Stimulated activated CD8-positive, alpha-beta memory T cell treated with anti-CD3 and anti-CD28 coated beads, Interleukin-2, amount 100 ng/mL, for 48 hours (primary cell): Measurements from ENCODE around the gene SDK1.

ENCODE experiments used
- DNase-seq, 2 donors: peaks; one replicate each; pipeline ENCODE4 v3.0.0-alpha.2; 2020; ENCODE audit warnings: low read depth in 2 of 2

The SDK1 gene

GRCh38 chr7:3292694-3293093, 8.4 kb upstream of the SDK1 start:
- DNase-seq, result no peak

- no peak for DNase-seq
Observed at GRCh38 chr7:3294432-3295100, 6.5 kb upstream of the SDK1 start.

DNA sequence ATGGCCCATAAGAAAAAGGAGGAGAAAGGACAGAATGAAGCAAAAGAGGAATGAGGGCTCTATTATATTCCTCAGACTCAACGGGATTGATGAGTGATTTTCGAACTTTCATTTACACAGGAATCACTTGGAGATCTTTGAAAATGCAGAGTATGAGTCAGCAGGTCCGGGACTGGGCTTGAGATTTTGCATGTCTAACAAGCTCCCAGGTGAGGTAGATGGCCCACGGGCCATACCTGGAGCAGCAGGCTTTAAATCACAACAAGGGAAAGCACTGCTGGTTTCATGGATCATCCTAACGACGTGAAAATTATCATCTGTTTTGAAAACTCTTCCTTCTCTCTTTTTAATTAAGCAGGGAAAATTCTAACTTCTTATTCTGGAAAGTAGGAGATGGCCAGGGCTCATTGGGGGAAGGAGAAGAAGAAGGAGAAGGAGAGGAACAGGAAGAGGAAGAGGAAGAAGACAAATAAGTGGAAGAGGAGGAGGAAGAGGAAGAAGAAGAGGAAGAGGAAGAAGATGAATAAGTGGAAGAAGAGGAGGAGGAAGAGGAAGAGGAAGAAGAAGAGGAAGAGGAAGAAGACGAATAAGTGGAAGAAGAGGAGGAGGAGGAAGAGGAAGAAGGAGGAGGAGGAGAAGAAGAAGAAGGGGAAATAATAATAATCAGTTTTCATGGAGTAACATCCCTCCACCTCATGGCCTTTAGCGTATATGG, 3.8 kb upstream of the SDK1 start:
- no peak for DNase-seq

DNA sequence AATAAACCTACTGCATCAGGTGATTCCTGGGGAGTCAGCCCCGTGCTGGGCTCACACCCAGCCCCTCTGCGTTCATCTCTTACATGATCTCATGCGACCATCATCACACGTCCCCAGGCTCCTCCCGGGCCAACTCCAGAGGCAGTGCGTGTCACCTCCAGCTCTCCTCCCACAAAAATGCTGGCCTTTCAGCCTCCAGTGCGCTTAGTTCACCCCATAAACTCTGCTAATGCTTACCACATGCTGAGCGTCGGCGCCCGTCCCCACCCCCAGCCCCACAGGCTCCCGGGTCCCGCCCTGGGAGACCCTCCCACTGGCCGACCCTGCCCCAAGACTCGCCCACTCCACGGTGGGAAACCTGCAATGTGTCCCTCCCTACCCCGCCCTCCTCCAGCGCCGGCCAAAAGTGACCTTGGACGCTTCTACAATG, 816 bp upstream of the SDK1 start:
- no peak for DNase-seq

DNA sequence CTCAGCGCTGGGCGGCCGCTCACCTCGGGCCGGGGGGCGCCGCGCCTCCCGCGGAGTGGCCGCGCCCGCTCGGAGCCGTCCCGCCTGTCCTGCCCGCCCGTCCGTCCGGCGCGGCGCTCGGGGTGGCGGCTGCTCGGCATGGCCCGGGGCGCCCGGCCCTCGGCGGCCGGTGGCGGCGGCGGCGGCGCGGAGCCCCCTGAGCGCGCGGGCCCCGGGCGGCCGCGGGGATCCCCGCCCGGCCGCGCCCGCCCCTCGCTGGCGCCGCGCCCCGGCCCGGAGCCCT, 338 bp downstream of the SDK1 start:
- no peak for DNase-seq

- DNase-seq, result no peak
Observed at GRCh38 chr7:3301831-3302618, 973 bp downstream of the SDK1 start.

GRCh38 chr7:3302681-3303320, 1.7 kb downstream of the SDK1 start:
- DNase-seq, result no peak

GRCh38 chr7:3304131-3304530, 3.1 kb downstream of the SDK1 start:
- no peak for DNase-seq

DNA sequence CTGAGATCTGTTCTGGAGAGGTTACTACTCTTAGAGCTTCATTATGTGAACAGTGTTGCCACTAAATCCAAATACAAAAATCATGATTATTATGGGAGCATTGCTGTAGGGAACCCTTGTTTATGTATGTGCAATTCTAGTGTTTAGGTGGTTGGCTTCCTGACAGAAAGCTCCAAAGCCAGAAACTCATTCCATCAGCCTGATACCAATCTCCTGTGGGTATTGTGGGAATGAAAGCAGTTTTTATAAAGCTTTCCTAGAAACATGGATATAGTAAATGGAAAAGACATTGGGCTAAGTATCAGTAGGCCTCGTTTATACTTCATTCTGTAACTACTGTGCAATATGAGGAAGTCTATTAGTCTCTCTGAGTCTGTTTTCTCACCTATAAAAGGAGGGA, 6.4 kb downstream of the SDK1 start:
- DNase-seq, result no peak

DNA sequence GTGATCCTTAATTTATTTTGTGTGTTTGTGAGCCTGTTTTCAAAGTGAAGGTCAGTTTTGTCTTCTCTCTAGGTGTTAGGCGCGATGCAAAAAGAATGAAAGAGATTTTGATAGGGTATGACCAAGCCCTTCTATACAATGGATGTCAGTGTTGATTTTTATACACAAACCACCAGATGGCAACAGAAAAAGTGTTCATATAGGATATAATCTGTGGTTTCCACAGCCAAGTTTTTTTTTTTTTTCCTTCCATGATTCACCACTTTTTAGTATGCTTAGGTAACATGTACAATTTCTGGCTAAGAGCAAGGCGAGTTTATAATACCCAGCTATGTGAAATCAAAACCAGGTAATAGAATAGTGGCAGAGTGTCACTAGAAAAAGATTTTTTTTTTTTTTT, 8.1 kb downstream of the SDK1 start:
- no peak for DNase-seq

DNA sequence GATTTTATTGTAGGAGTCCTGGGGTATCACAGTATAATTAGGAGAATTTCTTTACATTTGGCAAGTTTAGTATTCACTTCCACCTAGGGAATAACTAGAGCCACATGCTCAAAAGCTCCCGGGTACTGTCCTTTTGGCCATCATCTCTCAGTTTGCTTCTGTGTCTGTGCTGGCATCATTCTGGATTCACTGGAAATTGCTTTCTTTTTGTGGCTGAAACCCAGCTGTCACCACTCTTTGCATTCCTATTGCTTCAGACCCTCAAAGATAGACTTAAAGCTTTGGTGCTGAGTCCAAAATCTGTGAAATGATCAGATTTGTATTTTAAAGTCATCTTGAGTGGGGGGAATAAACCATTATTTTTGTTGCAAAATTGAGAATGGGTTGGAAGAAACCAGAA, 8.9 kb downstream of the SDK1 start:
- DNase-seq, result no peak

DNA sequence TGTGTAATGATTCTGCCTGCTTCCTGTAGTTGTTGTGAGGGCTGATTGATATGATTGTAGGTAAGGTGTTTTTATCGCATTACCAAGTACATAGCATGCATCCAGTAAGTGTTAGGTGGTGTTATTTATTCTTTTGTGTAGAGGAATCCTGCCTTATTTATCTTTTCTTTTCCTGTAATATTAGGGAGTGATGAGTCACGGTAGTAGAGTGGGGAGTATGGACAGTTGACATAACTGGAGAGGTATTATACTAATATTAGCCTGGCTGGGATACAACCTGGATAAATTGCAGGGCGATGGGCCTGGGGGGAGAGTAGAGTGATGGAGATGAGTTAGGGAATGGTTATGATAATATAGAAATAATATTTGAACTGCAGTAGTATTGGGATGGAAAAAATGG, 9.8 kb downstream of the SDK1 start:
- no peak for DNase-seq

- DNase-seq, result no peak
Observed at GRCh38 chr7:3312583-3312982, 11.5 kb downstream of the SDK1 start.

- no peak for DNase-seq
Observed at GRCh38 chr7:3318874-3319273, 17.8 kb downstream of the SDK1 start.

DNA sequence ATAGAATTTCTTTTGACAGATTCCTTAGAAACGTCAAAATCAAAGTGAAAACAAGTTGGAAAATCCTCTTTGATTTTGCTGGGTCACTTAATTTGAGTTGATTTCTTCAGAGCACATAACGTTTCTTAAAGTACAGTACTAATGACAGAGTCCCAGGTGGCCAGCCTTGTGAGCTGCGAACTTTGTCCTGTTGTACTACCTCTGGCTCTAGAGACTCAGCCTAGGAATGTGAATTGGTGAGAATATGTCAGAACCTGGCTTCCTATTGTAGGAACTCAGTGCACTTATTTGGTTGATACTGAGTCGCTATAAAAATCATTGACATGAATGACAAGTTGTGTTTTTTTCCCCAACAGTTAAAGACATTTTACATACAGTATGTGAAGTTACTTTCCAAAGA, 20.2 kb downstream of the SDK1 start:
- DNase-seq, result no peak

DNA sequence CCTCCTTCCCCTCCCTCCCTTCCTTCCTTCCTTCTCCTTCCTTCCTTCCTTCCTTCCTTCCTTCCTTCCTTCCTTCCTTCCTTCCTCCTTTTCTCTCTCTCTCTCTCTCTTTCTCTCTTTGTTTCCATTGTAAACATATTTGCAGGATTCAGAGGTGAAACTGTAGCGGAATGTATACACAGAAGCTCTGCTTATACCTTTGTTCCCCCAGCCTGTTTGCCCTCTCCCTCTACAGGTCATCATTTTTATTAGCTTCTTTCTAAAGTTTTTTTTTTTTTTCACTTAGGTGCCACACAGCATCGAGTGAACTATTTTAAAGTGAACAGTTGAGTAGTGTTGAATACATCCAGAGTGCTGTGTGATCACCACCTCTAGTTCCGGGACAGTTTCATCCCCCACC, 20.7 kb downstream of the SDK1 start:
- DNase-seq, result no peak

DNA sequence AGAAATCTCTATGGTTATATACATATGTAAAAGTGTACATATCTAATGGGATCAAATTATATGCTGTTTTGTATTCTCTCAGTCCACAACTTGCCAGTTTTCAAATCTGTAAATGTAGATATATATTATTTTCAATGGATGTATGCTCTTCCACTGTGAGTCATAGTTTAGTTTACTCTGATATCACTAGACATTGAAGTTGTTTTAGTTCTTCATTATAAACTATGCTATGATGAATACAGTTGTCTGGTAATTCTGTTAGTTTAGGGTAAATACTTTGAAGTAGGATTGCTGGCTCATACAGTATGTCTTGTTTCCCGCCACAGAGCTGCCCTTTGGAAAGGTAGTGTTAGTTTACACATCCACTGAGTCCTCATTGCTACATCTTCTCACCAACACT, 25.2 kb downstream of the SDK1 start:
- DNase-seq, result no peak

DNA sequence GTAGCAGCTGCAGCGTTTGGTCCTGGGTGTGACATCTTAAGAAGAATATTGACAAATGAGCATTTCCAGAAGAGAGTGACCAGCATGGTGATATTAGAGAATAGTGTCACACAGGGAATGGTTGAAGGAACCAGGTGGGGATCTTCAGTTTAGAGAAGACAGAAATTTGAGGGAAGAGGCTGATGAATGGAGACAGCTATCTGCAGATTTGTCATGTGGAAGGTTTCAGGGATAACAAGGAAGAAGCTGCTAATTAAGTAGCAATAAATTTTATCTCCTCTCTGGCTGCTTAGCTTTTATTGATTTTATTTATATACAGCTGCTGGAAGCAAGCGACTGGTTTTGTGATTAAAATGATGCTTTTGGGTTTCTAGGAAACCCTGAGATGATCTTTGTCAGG, 26.0 kb downstream of the SDK1 start:
- DNase-seq, result no peak

- DNase-seq, result no peak
Observed at GRCh38 chr7:3327655-3328054, 26.6 kb downstream of the SDK1 start.

- no peak for DNase-seq
Observed at GRCh38 chr7:3332308-3332707, 31.3 kb downstream of the SDK1 start.

GRCh38 chr7:3333861-3334260, 32.8 kb downstream of the SDK1 start:
- DNase-seq, result no peak

GRCh38 chr7:3336042-3336665, 35.1 kb downstream of the SDK1 start:
- no peak for DNase-seq
